ENCODE results near the gene WDR89. TPM values are rescaled to one million over a fixed set of nuclear protein-coding genes. Genes with fewer than 3 reads are reported as not detected.
A peak's percentile ranks its signal among the peaks of the same experiment; 100 is the strongest.
"Not testable (repeated sequence)": the region's sequence is repeated elsewhere in the genome, so short reads cannot be mapped to it uniquely, and the experiment has no call there.

WDR89 gene
- total RNA-seq, 4 donors from 2014 or later: 5.9 to 9.4 (median 7.5) TPM

GRCh38 chr14:63642656-63643382, 1.1 kb upstream of the WDR89 start:
- peak overlapping the region; percentile 33 to 81 (median 70) for H3K4me3 ChIP-seq
- H3K36me3 ChIP-seq: no peaks in the 10 kb centered on the region
- 68 to 71% methylated on average over 8 of the region's 8 CpGs for WGBS, 2 donors
- DNase-seq (ENCODE audit: low spot score in 2 of 2): no peak
- no peaks in the 10 kb centered on the region for H3K27me3 ChIP-seq
- no peaks in the 10 kb centered on the region for H3K9me3 ChIP-seq
- H3K27ac ChIP-seq: peak overlapping the region; percentile 83 to 98 (median 90)
- TF ChIP-seq EP300 (IDR thresholded peaks at IDR 0.05) (no peak), CTCF (IDR thresholded peaks at IDR 0.05) (no peak), POLR2A (IDR thresholded peaks at IDR 0.05) (no peak)
- H3K4me1 ChIP-seq: peaks cover 0 to 29% (median 7%) of the 10 kb centered on the region in 4 donors

- H3K9me3 ChIP-seq: no peaks in the 10 kb centered on the region
- H3K27ac ChIP-seq: peak overlapping the region; percentile 83 to 98 (median 90)
- H3K27me3 ChIP-seq: no peaks in the 10 kb centered on the region
- H3K4me1 ChIP-seq: peaks cover 0 to 29% (median 7%) of the 10 kb centered on the region in 4 donors
- peak in 1 of 2 donors; percentile 21 for TF ChIP-seq EP300 (IDR thresholded peaks at IDR 0.05)
- TF ChIP-seq CTCF (IDR thresholded peaks at IDR 0.05): no peak
- TF ChIP-seq POLR2A (IDR thresholded peaks at IDR 0.05): peak in 1 of 2 donors; percentile 2
- H3K4me3 ChIP-seq: peak overlapping the region; percentile 33 to 81 (median 70)
- no peaks in the 10 kb centered on the region for H3K36me3 ChIP-seq
- DNase-seq (ENCODE audit: low spot score in 2 of 2): peak; percentile 63 to 88
- WGBS, 2 donors: 0% methylated on average over 12 of the region's 12 CpGs
Observed at GRCh38 chr14:63642229-63642611, 549 bp upstream of the WDR89 start.

- 93 to 96% methylated on average over 1 of the region's 1 CpG for WGBS, 2 donors
- TF ChIP-seq EP300 (IDR thresholded peaks at IDR 0.05): no peak
- TF ChIP-seq CTCF (IDR thresholded peaks at IDR 0.05): no peak
- no peak for TF ChIP-seq POLR2A (IDR thresholded peaks at IDR 0.05)
- Histone ChIP-seq H3K36me3 (no peaks in the 10 kb centered on the region), H3K27ac (no peak overlapping the region), H3K27me3 (no peaks in the 10 kb centered on the region), H3K4me3 (no peak overlapping the region), H3K9me3 (peaks cover 0 to 25% (median 5%) of the 10 kb centered on the region in 4 donors), H3K4me1 (peaks cover 0 to 27% (median 7%) of the 10 kb centered on the region in 4 donors)
- DNase-seq (ENCODE audit: low spot score in 2 of 2): no peak
Observed at GRCh38 chr14:63638493-63638892, 3.2 kb downstream of the WDR89 start.

GRCh38 chr14:63636094-63636635, 5.5 kb downstream of the WDR89 start:
- not testable (repeated sequence) for H3K27ac ChIP-seq; H3K36me3 ChIP-seq; DNase-seq (ENCODE audit: low spot score in 2 of 2); H3K27me3 ChIP-seq; H3K4me3 ChIP-seq
- H3K9me3 ChIP-seq: peaks cover 0 to 25% (median 5%) of the 10 kb centered on the region in 4 donors
- WGBS, 2 donors: 91 to 97% methylated on average over 4 of the region's 4 CpGs
- peaks cover 0 to 18% (median 5%) of the 10 kb centered on the region in 4 donors for H3K4me1 ChIP-seq

- no peak overlapping the region for H3K27ac ChIP-seq
- no peaks in the 10 kb centered on the region for H3K27me3 ChIP-seq
- TF ChIP-seq CTCF (IDR thresholded peaks at IDR 0.05) (no peak), POLR2A (IDR thresholded peaks at IDR 0.05) (no peak)
- WGBS, 2 donors: 72 to 80% methylated on average over 7 of the region's 7 CpGs
- no peak overlapping the region for H3K4me3 ChIP-seq
- H3K4me1 ChIP-seq: peaks cover 0 to 3% (median 0%) of the 10 kb centered on the region in 4 donors
- peaks cover 0 to 6% (median 0%) of the 10 kb centered on the region in 3 donors for H3K36me3 ChIP-seq
- peaks cover 0 to 25% (median 5%) of the 10 kb centered on the region in 4 donors for H3K9me3 ChIP-seq
- DNase-seq (ENCODE audit: low spot score in 2 of 2): no peak
Observed at GRCh38 chr14:63633801-63634200, 7.9 kb downstream of the WDR89 start.
